CD14-positive monocyte (primary cell): ENCODE data around the gene CHFR. TPM values are rescaled to one million over a fixed set of nuclear protein-coding genes. Genes with fewer than 3 reads are reported as not detected.

Source experiments
- DNase-seq, 3 donors: peaks; one replicate each; pipeline ENCODE4 v3.0.0-alpha.2; 2011 to 2022
- H2AFZ ChIP-seq: 2 replicates; pipeline ENCODE4 v1.6.0; 2012; ENCODE audit warnings: mild to moderate bottlenecking, low read depth, low read length, inconsistent platforms; ENCODE audit not compliant: insufficient read depth, poor library complexity, severe bottlenecking
- H3K27ac ChIP-seq, 2 donors: 1 replicate in 1 of 2; 2 replicates in 1 of 2; pipeline ENCODE4 v1.5.1; 2012 to 2013; ENCODE audit warnings: low read length in 2 of 2, control low read depth in 1 of 2, inconsistent platforms in 1 of 2, low read depth in 1 of 2, mild to moderate bottlenecking in 1 of 2
- H3K27me3 ChIP-seq, 2 donors: one replicate each; pipeline versions ENCODE4 v1.6.0 to v1.6.1; 2011 to 2013; ENCODE audit warnings: low read length in 2 of 2; ENCODE audit not compliant: control insufficient read depth in 2 of 2, insufficient read depth in 2 of 2
- H3K36me3 ChIP-seq, 2 donors: replicated peaks in 1 of 2; 1 replicate in 1 of 2; 2 replicates in 1 of 2; pipeline versions ENCODE4 v1.5.1 to v1.6.1; 2012 to 2013; ENCODE audit warnings: low read length in 2 of 2, control low read depth in 1 of 2, inconsistent platforms in 1 of 2, mild to moderate bottlenecking in 1 of 2; ENCODE audit not compliant: insufficient read depth in 2 of 2, control insufficient read depth in 1 of 2
- H3K4me1 ChIP-seq, 2 donors: 1 replicate in 1 of 2; 2 replicates in 1 of 2; pipeline versions ENCODE4 v1.5.1 to v1.6.1; 2012 to 2013; ENCODE audit warnings: low read length in 2 of 2, control low read depth in 1 of 2, inconsistent platforms in 1 of 2, mild to moderate bottlenecking in 1 of 2, moderate library complexity in 1 of 2; ENCODE audit not compliant: insufficient read depth in 2 of 2, control insufficient read depth in 1 of 2
- H3K4me2 ChIP-seq: replicated peaks from 2 replicates; pipeline ENCODE3; 2012; ENCODE audit warnings: low read length, moderate library complexity, mild to moderate bottlenecking; ENCODE audit not compliant: poor library complexity, severe bottlenecking; ENCODE audit errors: extremely low read depth
- H3K4me3 ChIP-seq, 3 experiments: fragments of 200-600 bp in 1 of 3; sonication (generic) in 1 of 3; replicated peaks in 1 of 3; 1 replicate in 2 of 3; 2 replicates in 1 of 3; pipeline ENCODE4 v1.5.1; 2011 to 2013; ENCODE audit warnings: low read length in 3 of 3, mild to moderate bottlenecking in 3 of 3, control low read depth in 2 of 3, low read depth in 2 of 3, inconsistent platforms in 1 of 3, moderate library complexity in 1 of 3
- H3K79me2 ChIP-seq: 2 replicates; pipeline ENCODE4 v1.6.0; 2012; ENCODE audit warnings: mild to moderate bottlenecking, control low read depth, inconsistent platforms, low read length, moderate library complexity; ENCODE audit not compliant: insufficient read depth
- H3K9ac ChIP-seq: 2 replicates; pipeline ENCODE4 v1.6.0; 2017; ENCODE audit warnings: low read length, mild to moderate bottlenecking; ENCODE audit not compliant: insufficient read depth, poor library complexity, severe bottlenecking
- H3K9me3 ChIP-seq, 2 donors: replicated peaks in 1 of 2; 1 replicate in 1 of 2; 2 replicates in 1 of 2; pipeline versions ENCODE4 v1.5.1 to v1.6.1; 2012 to 2013; ENCODE audit warnings: low read length in 2 of 2, control low read depth in 1 of 2; ENCODE audit not compliant: control insufficient read depth in 1 of 2, insufficient read depth in 1 of 2
- H4K20me1 ChIP-seq: 2 replicates; pipeline ENCODE4 v1.6.0; 2012; ENCODE audit warnings: mild to moderate bottlenecking, low read length, control low read depth, moderate library complexity; ENCODE audit not compliant: insufficient read depth
- H3K27ac Mint-ChIP-seq, 7 donors: one replicate each; pipeline ENCODE4 v1.8.0; 2020; ENCODE audit warnings: mild to moderate bottlenecking in 7 of 7, mixed read lengths in 7 of 7, moderate library complexity in 6 of 7, inconsistent platforms in 2 of 7
- H3K27me3 Mint-ChIP-seq, 3 donors: one replicate each; pipeline ENCODE4 v1.8.0; 2021 to 2022; ENCODE audit warnings: low read depth in 3 of 3, mild to moderate bottlenecking in 3 of 3, mixed read lengths in 3 of 3, moderate library complexity in 3 of 3, inconsistent platforms in 1 of 3
- H3K36me3 Mint-ChIP-seq, 2 donors: one replicate each; pipeline ENCODE4 v1.8.0; 2020; ENCODE audit warnings: mixed read lengths in 2 of 2, inconsistent platforms in 1 of 2, mild to moderate bottlenecking in 1 of 2
- H3K4me1 Mint-ChIP-seq: one replicate; pipeline ENCODE4 v1.8.0; 2020; ENCODE audit warnings: mild to moderate bottlenecking, mixed read lengths
- H3K4me3 Mint-ChIP-seq, 2 donors: one replicate each; pipeline ENCODE4 v1.8.0; 2020; ENCODE audit warnings: mild to moderate bottlenecking in 2 of 2, mixed read lengths in 2 of 2, moderate library complexity in 1 of 2
- H3K9me3 Mint-ChIP-seq, 7 donors: one replicate each; pipeline ENCODE4 v1.8.0; 2020 to 2022; ENCODE audit warnings: mixed read lengths in 7 of 7, mild to moderate bottlenecking in 6 of 7, moderate library complexity in 6 of 7, inconsistent platforms in 2 of 7
- CTCF ChIP-seq: fragments of 200-600 bp; IDR thresholded peaks from one replicate; pipeline ENCODE4 v1.8.0; 2022; ENCODE audit warnings: antibody characterized with exemption, mild to moderate bottlenecking
- WGBS: methylation state at CpG from one replicate; pipeline ENCODE4 v1.1.5; 2013; ENCODE audit warnings: missing lambda C conversion rate; ENCODE audit not compliant: insufficient coverage; 5-methylcytosine and 5-hydroxymethylcytosine counted together
- intact Hi-C, 2 donors: fragments of 100-400 bp; cut with micrococcal nuclease; formaldehyde crosslinking; loops; one replicate each; pipeline versions ENCODE4 v1.15.0 to v1.15.1; 2023
- polyA plus RNA-seq, 3 donors: library from polyadenylated mRNA; depleted of rRNA in 1 of 3; unstranded in 2 of 3; stranded (reverse) in 1 of 3; fragments of 300-500 nt in 2 of 3; fragments of >200 nt in 1 of 3; fragmentation: Illumina TruSeq in 2 of 3; gene quantifications; 1 replicate in 2 of 3; 2 replicates in 1 of 3; pipeline ENCODE4 v1.2.3, GENCODE V29; 2012 to 2021

Gene CHFR
- polyA plus RNA-seq, 3 donors, result 28.0 to 76.3 (median 39.3) TPM

DNA sequence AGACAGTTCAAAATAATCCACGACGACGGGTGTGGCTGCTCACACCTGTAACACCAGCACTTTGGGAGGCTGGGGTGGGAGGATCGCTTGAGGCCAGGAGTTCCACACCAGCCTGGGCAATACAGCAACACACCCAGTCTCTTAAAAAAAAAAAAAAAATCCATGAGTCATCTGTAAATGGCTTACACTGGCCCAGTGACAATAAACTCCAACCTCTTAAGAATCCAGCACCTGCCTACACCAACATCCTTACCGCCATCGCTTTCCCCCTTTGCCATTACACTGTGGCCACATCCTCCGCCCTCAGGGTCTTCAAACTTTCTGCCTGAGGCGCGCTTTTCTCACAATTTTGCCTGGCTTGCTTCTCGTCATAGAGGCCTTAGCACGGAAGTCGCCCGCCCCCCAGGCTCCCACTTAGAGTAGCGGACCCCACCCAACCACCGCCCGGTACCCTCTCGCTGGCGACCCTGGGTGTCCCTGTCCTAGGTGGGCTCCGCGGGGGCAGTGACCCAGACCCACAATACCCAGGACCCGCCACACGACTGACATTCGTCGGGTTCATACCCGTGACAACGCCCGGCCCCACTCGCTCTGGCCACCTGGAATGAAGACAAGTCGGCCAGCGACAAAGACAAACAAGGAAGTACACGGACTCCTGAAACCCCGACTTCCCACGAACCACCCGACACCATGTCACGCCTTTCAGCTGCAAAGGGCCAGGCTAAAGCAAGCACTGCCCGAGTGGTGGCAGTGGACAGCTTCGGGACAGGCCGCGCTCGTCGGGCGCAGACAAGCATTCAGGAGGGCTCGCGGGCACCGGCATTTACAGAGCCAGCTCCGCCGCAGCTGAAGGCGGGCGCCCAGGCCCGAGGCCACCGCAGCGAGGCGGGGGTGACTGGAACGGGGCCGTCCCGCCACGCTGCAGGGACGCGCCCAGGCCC, 59.4 kb downstream of the CHFR start:
- H3K9me3 Mint-ChIP-seq, result peaks cover 0 to 4% (median 0%) of the 10 kb centered on the region in 7 donors
- no peak for TF ChIP-seq CTCF
- H3K4me3 Mint-ChIP-seq, result peak overlapping the region; percentile 82 to 94
- H4K20me1 ChIP-seq, result peaks cover 29% of the 10 kb centered on the region
- no peaks in the 10 kb centered on the region for H3K9me3 ChIP-seq
- peak overlapping the region; percentile 98 for H3K4me2 ChIP-seq
- H3K27me3 ChIP-seq, result no peaks in the 10 kb centered on the region
- intact Hi-C loops, result loop anchor here (2.0 to 10.0 kb wide), 7 partner anchors 59 to 323 kb away; partner anchors contain the start of genes ANKLE2 (in 1 of the 2), CHFR (in 1 of the 2), PGAM5 (in 1 of the 2) and POLE (in 1 of the 2)
- peak; percentile 27 to 64 (median 47) for DNase-seq
- peaks cover 36 to 47% of the 10 kb centered on the region in 2 donors for H3K36me3 Mint-ChIP-seq
- 6% methylated on average over 55 of the region's 59 CpGs for WGBS
- H3K36me3 ChIP-seq, result peaks cover 31 to 40% of the 10 kb centered on the region in 2 donors
- peaks cover 0 to 3% (median 1%) of the 10 kb centered on the region in 3 donors for H3K27me3 Mint-ChIP-seq
- peaks cover 17 to 22% of the 10 kb centered on the region in 2 donors for H3K4me1 ChIP-seq
- H3K27ac ChIP-seq, result peak overlapping the region; percentile 87 to 100
- peak overlapping the region; percentile 95 for H3K9ac ChIP-seq
- peak overlapping the region; percentile 57 to 94 (median 82) for H3K4me3 ChIP-seq
- peaks cover 24% of the 10 kb centered on the region for H3K4me1 Mint-ChIP-seq
- peak overlapping the region; percentile 91 to 100 (median 94) for H3K27ac Mint-ChIP-seq
- H2AFZ ChIP-seq, result peak overlapping the region; percentile 86
- peaks cover 52% of the 10 kb centered on the region for H3K79me2 ChIP-seq

DNA sequence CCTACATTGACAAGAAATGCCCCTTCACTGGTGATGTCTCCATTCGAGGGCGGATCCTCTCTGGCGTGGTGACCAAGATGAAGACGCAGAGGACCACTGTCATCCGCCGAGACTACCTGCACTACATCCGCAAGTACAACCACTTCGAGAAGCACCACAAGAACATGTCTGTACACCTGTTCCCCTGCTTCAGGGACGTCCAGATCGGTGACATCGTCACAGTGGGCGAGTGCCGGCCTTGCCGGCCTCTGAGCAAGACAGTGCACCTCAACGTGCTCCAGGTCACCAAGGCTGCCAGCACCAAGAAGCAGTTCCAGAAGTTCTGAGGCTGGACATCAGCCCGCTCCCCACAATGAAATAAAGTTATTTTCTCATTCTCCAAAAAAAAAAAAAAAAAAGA, 61.5 kb downstream of the CHFR start:
- Histone ChIP-seq H3K27me3 (no peaks in the 10 kb centered on the region), H3K4me1 (peaks cover 17 to 22% of the 10 kb centered on the region in 2 donors), H2AFZ (no peak overlapping the region), H3K36me3 (peaks cover 37 to 51% of the 10 kb centered on the region in 2 donors), H3K9me3 (no peaks in the 10 kb centered on the region), H3K9ac (no peak overlapping the region), H3K79me2 (peaks cover 60% of the 10 kb centered on the region), H3K27ac (no peak overlapping the region), H3K4me2 (no peak overlapping the region), H4K20me1 (peaks cover 31% of the 10 kb centered on the region), H3K4me3 (no peak overlapping the region)
- intact Hi-C loops, result loop anchor here (5.0 to 10.0 kb wide), 6 partner anchors 59 to 321 kb away; partner anchors contain the start of genes ANKLE2 (in 1 of the 2), CHFR (in 1 of the 2), PGAM5 (in 1 of the 2) and POLE (in 1 of the 2)
- H3K4me3 Mint-ChIP-seq, result no peak overlapping the region
- peaks cover 0 to 4% (median 0%) of the 10 kb centered on the region in 7 donors for H3K9me3 Mint-ChIP-seq
- H3K36me3 Mint-ChIP-seq, result peaks cover 37 to 50% of the 10 kb centered on the region in 2 donors
- WGBS, result 91% methylated on average over 11 of the region's 16 CpGs
- H3K27me3 Mint-ChIP-seq, result peaks cover 0 to 2% (median 1%) of the 10 kb centered on the region in 3 donors
- H3K4me1 Mint-ChIP-seq, result peaks cover 24% of the 10 kb centered on the region
- no peak for TF ChIP-seq CTCF
- no peak for DNase-seq
- peak overlapping the region in 2 of 7 donors; percentile 10 to 46 for H3K27ac Mint-ChIP-seq
